GM13977 (cell line): Measurements from ENCODE around the gene PCK1.
A peak's percentile ranks its signal among the peaks of the same experiment; 100 is the strongest.

ENCODE experiments used
- DNase-seq: peaks from one replicate; pipeline ENCODE4 v3.0.0; 2012; ENCODE audit warnings: low spot score
- in situ Hi-C: fragments of 300-500 bp; cut with MboI; formaldehyde crosslinking; loops from one replicate; pipeline ENCODE4 v1.12.0; 2022; ENCODE audit warnings: low sequenced_read_pairs, low pct_unique_long_range_greater_than_20kb, mixed read lengths, inconsistent platforms; ENCODE audit not compliant: unreplicated experiment
- TF ChIP-seq, protein P1 (sequence below): IDR thresholded peaks from 2 replicates; pipeline ENCODE4 v1.5.1; 2012; ENCODE audit warnings: mild to moderate bottlenecking, control low read depth; ENCODE audit not compliant: insufficient read depth; ENCODE audit errors: extremely low read depth, missing control alignments

The PCK1 gene

DNA sequence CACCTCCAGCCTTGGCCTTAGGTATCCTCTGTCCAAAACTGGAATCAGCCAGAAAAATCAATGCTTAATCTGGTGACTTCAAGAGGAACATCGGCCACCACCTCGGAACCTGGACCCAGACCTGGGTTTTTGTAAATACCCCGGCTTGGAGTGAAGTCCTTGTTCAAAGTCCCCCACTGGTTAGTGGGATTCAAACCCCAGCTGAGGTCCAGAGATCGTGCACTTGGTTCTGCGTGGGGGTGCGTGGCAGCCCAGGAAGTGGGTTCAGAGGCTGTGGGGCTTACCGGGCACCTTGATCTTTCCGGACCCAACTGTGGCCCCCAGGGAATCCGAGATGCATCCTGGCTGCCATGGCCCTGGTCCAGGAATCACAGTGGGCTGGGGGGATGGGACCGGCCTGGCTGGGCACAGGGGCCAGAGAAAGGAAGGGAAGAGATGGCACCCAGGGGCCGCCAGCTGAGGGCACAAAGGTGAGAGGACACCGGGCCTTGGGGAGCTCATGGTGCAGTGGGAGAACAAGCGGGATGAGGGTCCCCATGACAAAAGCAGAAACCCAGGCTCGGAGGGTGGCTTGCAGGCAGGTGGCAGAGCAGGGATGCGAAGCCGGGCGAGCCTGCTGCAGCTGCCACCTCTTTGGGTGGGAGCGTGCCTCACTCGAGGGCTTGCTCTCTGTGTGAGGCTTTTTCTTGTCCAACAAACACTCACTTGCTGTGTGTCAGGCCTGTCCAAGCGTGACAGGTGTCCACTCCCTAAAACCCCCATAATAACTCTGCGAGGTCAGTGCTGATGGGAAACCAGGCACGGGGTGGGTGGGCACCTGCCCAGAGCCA is 31.6 kb downstream of the PCK1 start:
- in situ Hi-C loops: loop anchor here (5.0 kb wide), 1 partner anchor 80 kb away; no protein-coding TSS in a partner anchor
- TF ChIP-seq, protein P1, sequence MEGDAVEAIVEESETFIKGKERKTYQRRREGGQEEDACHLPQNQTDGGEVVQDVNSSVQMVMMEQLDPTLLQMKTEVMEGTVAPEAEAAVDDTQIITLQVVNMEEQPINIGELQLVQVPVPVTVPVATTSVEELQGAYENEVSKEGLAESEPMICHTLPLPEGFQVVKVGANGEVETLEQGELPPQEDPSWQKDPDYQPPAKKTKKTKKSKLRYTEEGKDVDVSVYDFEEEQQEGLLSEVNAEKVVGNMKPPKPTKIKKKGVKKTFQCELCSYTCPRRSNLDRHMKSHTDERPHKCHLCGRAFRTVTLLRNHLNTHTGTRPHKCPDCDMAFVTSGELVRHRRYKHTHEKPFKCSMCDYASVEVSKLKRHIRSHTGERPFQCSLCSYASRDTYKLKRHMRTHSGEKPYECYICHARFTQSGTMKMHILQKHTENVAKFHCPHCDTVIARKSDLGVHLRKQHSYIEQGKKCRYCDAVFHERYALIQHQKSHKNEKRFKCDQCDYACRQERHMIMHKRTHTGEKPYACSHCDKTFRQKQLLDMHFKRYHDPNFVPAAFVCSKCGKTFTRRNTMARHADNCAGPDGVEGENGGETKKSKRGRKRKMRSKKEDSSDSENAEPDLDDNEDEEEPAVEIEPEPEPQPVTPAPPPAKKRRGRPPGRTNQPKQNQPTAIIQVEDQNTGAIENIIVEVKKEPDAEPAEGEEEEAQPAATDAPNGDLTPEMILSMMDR: no peak

DNA sequence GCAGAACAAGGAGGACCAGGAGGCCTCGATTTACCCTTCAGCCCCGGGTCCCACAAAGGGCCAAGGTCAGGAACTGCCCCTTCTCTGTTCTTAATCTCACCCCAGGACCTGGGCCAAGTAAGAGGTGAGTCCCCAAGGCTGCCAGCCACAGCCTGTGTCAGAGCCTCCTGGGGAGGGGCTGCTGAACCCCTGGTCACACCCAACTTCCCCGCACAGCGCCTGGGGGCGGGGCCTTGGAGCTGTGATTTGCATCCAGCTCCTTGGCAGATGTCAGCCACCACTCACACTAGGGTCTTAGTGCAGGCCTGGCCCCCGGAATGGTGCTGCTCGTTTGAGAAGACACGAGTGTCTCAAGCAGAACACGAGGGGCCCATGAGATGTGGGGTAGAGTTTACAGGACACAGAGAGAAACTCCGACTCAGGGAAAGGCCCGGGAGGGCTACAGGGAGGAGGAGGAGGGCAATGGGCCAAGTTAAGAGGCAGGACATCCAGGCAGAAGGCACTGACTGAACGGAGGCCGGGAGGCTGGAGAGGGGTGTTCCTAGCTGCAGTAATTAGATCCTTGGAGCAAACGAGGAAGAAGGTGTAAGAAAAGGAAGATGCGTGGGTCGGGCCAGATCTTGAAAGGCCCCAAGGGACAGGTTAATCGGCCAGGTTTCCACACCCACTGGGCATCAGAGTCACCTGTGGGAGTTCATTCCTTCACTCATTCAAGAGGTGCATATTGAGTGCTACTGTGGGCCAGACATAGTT is 32.4 kb downstream of the PCK1 start:
- TF ChIP-seq, protein P1: no peak
- DNase-seq: no peak
- in situ Hi-C loops: loop anchor here (5.0 kb wide), 1 partner anchor 81 kb away; no protein-coding TSS in a partner anchor

More for the DNA sequence above, 31.6 kb downstream of the PCK1 start:
- no peak for DNase-seq

DNA sequence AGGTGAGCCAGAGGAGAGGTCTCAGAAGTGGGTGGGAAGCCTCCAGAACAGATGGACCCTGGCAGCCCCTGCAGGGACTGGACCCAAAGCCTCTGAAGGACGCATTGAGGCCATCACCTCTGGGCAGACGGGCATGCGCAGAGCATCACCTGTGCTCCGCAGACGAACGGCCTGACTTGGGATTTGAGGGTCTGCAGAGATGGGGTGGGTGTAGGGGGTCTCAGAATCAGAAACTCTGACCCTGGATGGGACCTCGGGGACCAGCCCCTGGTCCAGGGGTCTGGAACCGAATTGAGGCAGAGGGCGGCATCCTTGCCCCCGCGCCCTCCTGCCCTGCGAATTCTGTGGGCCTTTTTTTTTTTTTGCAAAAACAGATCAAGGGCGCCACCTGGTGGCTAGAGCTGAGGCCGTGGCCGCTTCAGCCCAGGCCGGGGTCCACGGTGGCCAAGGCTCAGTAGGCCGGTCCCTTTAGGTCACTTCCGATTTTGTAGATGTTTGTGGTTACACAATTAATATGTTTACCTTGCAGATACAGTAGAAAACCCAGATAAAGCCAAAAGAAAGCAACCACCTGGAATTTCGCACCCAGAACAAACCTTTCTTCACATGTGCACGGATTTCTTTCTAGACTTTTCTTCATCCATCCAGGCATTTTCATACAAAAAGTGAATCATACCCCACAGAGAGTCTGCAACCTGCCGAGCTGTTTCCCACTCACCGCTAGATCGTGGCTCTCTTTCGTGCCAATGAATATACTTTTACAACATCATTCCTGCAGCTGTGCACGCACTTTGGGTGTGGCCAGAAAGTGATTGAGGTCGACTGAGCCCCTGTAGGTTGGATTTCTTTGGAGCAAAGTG is 33.4 kb downstream of the PCK1 start:
- in situ Hi-C loops: loop anchor here (5.0 kb wide), 1 partner anchor 82 kb away; no protein-coding TSS in a partner anchor
- DNase-seq: peak; percentile 83
- TF ChIP-seq, protein P1: peak; percentile 77

DNA sequence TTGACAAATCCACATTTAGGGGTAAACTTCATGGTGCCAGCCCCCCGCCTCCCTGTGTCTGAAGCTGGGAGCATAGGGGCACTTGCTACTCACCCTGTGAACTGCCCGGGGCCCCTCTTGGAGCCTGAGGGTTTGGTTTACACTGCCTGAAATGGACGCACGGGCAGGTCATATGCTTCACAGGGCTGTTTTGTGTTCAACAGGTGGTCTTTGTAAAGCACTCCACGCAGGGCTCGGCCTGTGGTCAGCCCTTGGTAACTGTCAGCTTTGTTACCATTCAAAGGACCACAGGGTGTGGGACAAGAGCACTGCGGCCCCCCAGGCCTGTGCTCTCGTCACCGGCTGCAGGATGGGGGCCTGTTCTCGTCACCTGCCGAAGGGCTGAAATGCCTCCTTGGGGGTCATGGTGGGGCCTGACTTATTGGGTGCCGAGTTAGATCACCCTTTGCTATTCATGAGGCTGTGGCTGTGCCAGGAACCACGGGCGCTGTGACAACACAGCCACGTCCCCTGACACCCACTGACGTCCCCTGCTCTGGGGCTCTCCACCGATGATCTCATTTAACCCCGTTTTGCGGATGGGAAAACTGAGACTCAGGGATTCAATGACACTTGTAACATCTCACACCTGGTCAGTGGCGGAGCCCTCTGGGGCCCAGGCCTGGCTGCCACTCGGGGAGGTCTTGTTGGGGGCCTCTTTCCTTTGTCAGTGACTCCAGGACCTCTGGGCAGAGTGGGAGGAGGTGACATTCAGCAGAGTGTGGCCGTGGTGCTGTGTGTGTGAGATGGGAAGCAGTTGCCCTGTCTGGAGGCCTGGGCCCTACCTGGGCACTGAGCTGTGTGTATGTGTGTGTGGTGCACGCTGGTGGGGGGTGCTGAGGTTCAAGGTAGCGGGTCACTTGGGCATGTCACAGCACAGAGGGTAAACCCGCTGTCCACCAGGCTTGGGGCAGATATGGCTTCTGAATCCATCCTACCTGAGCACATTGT is 34.4 kb downstream of the PCK1 start:
- DNase-seq: no peak
- TF ChIP-seq, protein P1: no peak
- in situ Hi-C loops: no loop called here

DNA sequence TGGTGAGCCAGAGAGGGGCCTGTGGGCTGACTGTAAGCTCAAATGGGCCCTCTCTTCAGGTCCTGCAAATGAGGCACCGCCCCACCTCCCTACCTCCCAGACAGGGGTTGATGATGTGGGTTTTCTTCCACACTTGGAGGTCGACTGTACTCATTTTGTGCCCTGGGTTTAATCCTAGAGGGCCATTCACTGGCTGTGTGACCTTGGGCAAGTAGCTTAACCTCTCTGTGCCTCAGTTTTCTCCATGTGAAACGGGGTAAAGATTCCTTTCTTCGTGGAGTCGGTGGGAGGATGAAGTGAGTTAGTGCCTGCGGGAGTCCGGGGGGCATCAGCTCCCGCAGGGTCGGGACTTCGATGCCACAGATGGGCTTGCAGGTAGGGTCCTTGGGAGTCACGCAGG is 35.4 kb downstream of the PCK1 start:
- TF ChIP-seq, protein P1: no peak
- in situ Hi-C loops: no loop called here
- no peak for DNase-seq
